ENCODE results near the gene MRPL27.

- TF ChIP-seq, protein P1, sequence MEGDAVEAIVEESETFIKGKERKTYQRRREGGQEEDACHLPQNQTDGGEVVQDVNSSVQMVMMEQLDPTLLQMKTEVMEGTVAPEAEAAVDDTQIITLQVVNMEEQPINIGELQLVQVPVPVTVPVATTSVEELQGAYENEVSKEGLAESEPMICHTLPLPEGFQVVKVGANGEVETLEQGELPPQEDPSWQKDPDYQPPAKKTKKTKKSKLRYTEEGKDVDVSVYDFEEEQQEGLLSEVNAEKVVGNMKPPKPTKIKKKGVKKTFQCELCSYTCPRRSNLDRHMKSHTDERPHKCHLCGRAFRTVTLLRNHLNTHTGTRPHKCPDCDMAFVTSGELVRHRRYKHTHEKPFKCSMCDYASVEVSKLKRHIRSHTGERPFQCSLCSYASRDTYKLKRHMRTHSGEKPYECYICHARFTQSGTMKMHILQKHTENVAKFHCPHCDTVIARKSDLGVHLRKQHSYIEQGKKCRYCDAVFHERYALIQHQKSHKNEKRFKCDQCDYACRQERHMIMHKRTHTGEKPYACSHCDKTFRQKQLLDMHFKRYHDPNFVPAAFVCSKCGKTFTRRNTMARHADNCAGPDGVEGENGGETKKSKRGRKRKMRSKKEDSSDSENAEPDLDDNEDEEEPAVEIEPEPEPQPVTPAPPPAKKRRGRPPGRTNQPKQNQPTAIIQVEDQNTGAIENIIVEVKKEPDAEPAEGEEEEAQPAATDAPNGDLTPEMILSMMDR (IDR thresholded peaks at IDR 0.05; ENCODE audit: low read depth, low read length) = no peak
- TF ChIP-seq EZH2phosphoT487 (IDR thresholded peaks at IDR 0.05; ENCODE audit: low read depth) = no peak
These were observed 9.9 kb upstream of the MRPL27 start for GRCh38 chr17:50382931-50383330.
